Measurements from ENCODE around the gene NELFB.

DNA sequence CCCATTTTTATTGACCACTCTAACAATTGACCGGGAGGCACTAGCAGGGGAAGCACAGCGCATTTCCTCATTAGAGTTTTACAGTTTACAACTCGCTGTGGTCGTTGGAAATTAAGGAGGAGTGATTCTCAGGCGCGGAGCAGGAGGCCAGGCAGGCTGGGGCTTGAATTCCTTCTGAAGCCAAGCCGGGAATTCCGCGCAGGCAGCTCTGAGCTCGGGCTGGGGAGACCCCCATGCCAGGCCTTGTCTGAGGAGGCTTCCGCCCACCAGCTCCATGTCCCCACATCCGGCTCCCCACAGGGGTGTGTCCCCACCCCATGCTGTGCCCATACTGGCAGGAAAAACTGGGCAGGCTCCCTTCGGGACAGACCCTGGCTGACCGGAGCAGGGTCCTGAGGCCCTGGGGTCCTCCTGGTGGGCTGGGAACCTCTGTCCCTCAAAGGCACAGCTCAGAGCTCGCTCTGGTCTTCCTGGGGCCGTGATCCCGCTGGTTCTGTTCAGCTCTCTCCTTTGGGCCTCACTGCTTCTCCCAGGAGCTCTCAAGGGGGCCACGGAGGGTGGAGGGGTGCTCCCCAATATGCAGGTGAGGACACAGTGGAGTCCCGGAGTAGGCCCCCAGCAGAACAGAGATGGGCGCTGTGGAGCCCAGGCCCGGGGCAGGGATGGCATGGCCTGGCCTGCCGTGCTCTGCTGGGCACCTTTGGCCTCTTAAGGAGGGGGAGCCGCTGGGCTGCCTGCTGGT lies 48.2 kb downstream of the NELFB start:
- TF ChIP-seq CTCF (IDR thresholded peaks at IDR 0.05; ENCODE audit: low read depth, low read length) (no peak), EZH2phosphoT487 (IDR thresholded peaks at IDR 0.05; ENCODE audit: low read depth) (no peak)

All from OCI-LY3 (cell line).